ENCODE data around the gene FAM110D.

FAM110D gene

GRCh38 chr1:26163684-26164035 is 4.8 kb downstream of the FAM110D start:
- DNase-seq (ENCODE audit: low spot score): no peak

DNA sequence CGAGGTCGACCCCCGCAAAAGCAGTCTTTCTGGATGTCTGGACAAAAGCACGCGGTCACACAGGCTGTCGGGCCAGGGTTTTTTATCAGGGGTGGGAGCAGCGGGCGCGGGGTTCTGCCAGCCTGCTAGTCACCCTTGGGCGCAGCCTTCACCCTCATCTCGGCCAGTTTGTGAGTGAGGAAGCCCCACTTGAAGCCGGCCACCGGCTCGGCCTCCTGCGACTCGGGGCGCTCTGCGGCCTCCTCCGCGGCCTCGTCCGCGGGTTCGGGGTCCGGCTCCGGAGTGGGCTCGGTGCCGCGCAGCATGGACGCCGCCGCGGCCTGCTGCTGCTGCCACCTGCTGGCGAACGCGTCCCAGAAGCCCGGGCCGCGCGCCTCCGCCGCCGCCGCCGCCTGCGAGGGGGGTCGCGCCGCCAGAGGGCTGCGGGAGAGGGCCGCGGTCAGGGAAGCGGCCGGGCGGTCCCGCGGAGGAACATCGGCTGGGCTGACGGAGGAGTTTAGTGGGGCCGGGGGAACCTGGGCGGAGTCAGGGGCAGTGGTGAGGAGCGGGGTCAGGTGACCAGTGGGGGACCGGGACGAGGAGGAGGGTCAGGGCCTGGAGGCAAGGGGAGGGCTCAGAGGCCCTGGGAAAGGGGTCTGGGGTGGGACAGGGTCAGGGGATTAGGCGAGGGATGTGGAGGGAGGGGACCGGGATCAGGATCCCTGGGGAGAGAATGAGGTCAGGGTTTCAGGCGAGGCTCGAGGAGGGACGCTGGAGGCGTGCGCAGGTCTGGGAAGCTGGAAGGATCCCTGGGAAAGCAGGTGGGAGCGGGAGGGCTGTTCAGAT is 5.4 kb downstream of the FAM110D start:
- no peak for DNase-seq (ENCODE audit: low spot score)

- DNase-seq (ENCODE audit: low spot score): no peak
Measured at GRCh38 chr1:26164861-26165842, 6.3 kb downstream of the FAM110D start.

DNA sequence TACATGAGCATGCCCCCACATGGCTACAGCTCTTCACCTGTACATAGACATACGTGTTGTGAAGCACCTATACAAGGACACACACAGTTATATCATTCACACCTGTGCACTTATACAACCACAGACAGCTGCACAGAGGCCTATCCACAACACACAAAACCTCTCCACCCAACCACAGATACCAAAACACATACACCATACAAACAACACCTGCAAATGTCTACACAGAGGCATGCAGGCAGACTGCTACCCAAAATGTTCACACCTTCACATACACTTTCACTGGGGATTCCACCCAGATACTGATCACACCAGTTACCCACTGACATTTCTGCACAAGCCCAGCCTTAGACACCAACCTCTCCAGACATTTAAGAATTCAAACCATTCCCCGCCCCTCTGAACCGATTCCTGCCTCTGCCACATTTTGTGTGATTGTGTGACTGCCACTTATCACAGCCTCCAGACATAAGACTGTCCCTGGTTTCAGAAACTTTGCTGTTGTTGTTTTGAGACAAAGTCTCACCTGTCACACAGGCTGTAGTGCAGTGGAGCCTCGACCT is 7.9 kb downstream of the FAM110D start:
- no peak for DNase-seq (ENCODE audit: low spot score)

DNA sequence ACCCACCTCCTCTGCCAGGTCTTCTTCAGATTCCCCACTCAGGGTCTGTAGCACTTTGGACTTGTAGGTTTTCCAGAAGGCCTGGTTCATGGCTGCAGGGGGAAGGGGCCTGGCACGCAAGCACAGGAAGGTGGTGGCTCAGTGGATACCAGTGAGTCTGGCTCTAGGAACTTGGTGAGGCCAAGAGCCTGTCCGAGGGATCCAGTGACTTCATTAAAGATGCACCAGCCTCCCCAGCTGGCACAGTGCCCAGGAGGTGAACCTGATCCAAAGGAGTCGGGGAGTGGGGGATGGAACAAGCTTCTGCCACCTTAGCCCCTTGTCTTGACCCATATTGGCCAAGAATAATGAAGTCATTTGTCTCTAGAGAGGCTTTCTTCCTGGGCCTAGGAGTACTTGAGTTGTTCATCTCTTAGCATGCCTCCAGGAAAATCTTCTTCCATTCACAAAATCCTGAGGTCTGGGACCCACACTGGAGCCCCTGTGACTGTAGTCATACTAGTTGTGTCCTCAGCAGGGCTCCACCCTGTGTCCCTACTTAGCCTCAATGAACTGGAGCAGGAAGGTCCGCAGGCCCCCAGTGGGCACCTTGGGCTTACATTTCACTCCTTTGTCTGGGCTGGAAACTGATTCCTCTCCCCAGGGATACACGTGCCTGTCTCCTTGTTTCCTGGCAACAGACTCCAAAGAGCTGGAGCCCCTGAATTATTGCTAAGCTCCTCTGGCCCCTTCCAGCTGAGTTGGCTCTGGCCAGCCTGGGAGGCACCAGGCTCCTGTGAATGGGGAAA is 9.7 kb downstream of the FAM110D start, which contains the start of gene C1orf232:
Gene C1orf232 (minus strand): TSS at position 554 of the 788 bp plus-strand sequence. CDS start 464 bp downstream, at position 90.
- no peak for DNase-seq (ENCODE audit: low spot score)

- DNase-seq (ENCODE audit: low spot score): no peak
Measured at GRCh38 chr1:26169198-26169554, 10.3 kb downstream of the FAM110D start.

DNA sequence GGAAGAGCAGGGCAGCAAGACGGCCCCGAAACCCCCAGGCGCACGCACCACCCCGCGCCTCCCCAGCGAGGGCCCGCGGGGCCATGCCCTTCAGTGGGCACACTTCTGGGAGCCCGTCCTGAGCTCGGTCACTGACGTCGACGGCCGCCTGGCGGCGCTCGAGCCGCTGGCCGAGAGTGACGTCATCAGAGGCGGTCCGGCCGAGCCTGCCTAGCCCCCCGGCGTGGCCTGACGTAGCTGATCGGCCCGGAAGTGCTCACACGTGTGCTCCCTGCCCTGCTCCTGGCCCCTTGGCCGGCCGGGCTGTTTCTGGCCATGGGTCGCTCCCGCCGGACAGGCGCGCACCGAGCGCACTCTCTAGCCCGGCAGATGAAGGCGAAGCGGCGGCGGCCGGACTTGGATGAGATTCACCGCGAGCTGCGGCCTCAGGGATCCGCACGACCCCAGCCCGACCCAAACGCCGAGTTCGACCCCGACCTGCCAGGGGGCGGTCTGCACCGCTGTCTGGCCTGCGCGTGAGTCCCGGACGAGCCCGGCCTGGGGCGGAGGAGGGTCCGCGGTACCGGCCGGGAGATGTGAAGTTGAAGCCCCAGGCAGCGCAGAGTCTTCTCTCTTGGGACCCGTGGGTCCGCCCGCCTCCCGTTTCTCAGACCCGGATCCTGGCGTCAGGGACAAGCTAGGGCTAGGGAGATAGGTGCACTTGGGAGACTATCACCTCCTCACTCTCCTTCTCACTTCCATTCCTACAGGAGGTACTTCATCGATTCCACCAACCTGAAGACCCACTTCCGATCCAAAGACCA is 11.0 kb downstream of the FAM110D start, which contains the start of gene ZNF593:
Gene ZNF593 (plus strand): TSS at position 240 of the 803 bp plus-strand sequence. CDS start 76 bp downstream, at position 316.
- DNase-seq (ENCODE audit: low spot score): peak; percentile 90

- DNase-seq (ENCODE audit: low spot score): no peak
Measured at GRCh38 chr1:26170472-26170821, 11.6 kb downstream of the FAM110D start.

GRCh38 chr1:26171084-26172072 is 12.5 kb downstream of the FAM110D start, which contains the start of gene ZNF593OS:
ZNF593OS (minus strand) TSS chr1:26171832; CDS start chr1:26171661, 171 bp downstream.
- DNase-seq (ENCODE audit: low spot score): no peak

DNA sequence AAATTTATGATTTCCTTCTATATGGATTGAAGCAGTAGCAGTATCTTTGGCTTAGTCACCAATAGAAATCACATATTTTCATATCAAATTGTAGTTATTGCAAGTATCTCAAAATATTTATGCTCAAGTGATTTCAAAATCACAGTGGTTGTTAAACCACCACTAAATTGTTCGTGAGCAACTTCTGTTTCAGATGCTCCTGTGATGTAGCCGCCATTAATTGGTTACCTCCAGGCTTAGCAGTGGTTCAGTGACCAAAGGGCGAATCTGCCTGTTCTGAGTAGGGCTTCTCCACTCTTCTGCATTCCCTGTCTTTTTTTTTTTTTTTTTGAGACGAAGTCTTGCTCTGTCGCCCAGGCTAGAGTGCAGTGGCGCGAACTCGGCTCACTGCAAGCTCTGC is 16.5 kb downstream of the FAM110D start:
- no peak for DNase-seq (ENCODE audit: low spot score)

GRCh38 chr1:26177182-26177684 is 18.4 kb downstream of the FAM110D start, which contains the start of gene CNKSR1:
CNKSR1 (plus strand) TSS chr1:26177491; CDS start chr1:26177548, 57 bp downstream.
- peak; percentile 86 for DNase-seq (ENCODE audit: low spot score)

GRCh38 chr1:26180010-26180506 is 21.2 kb downstream of the FAM110D start:
- no peak for DNase-seq (ENCODE audit: low spot score)

- DNase-seq (ENCODE audit: low spot score): no peak
Measured at GRCh38 chr1:26181586-26182382, 22.9 kb downstream of the FAM110D start.

- no peak for DNase-seq (ENCODE audit: low spot score)
Measured at GRCh38 chr1:26182383-26182696, 23.5 kb downstream of the FAM110D start.

- no peak for DNase-seq (ENCODE audit: low spot score)
Measured at GRCh38 chr1:26184086-26184485, 25.2 kb downstream of the FAM110D start.

DNA sequence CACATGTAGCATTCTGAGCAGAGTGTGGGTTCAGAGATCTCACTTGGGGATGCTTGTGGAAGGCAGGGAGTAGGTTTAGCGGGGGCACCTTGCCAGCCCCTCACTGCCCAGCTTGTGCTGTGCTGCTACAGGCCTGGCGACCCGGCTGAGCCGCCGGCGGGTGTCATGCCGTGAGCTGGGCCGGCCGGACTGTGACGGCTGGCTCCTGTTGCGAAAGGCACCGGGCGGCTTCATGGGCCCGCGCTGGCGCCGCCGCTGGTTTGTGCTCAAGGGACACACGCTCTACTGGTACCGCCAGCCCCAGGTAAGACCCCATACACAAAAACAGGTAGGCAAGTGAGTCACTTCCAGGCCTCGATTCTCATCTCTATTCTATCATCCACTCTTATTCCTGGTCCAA is 26.0 kb downstream of the FAM110D start:
- no peak for DNase-seq (ENCODE audit: low spot score)

DNA sequence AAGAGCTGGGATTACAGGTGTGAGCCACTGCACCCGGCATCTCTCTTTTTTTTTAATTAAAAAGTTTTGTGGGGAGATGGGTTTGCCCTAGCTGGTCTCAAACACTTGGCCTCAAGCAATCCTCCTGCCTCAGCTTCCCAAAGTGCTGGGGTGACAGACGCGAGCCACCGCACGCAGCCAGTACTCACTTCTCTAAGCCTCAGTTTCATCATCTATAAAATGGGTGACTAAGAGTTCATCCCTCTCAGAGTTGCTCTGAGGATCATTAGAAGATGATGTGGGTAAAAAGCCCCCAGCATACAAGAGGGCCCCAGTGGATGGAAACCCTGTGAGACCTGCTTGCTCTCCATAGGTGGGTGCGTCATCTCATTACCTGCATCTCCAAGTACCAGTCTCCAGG is 29.0 kb downstream of the FAM110D start:
- DNase-seq (ENCODE audit: low spot score): no peak

DNA sequence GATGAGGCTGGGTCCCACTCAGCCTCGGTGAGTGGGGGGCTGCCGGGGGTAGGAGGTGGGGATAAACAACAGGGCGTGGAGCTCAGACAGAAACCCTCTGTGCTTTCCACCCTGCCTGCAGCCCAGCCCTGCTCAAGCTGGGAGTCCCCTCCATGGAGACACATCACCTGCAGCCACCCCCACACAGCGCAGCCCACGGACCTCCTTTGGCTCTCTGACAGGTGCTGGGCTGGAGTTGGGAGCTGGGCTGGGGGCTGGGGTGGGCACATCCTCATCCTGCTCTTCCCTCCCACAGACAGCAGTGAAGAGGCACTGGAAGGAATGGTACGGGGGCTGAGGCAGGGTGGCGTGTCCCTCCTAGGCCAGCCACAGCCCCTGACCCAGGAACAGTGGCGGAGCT is 29.6 kb downstream of the FAM110D start:
- DNase-seq (ENCODE audit: low spot score): no peak
